Gastroesophageal sphincter (tissue), 4 donors: ENCODE data around the gene HGFAC. TPM values are rescaled to one million over a fixed set of nuclear protein-coding genes. Genes with fewer than 3 reads are reported as not detected.

Source experiments
- ATAC-seq: fragments of 150-250 bp; one replicate; pipeline ENCODE4 v1.9.1; 2016; ENCODE audit warnings: mild to moderate bottlenecking, moderate library complexity
- H3K27ac ChIP-seq, 4 donors: fragments of 200-600 bp; sonication (generic) in 3 of 4; 1 replicate in 3 of 4; 2 replicates in 1 of 4; pipeline ENCODE4 v1.5.1; 2016 to 2019
- H3K27me3 ChIP-seq: fragments of 200-600 bp; sonication (generic); one replicate; pipeline ENCODE4 v1.5.1; 2019
- H3K36me3 ChIP-seq, 2 donors: fragments of 200-600 bp; sonication (generic); one replicate each; pipeline ENCODE4 v1.5.1; 2019; ENCODE audit warnings: control low read depth in 1 of 2
- H3K4me1 ChIP-seq, 3 donors: fragments of 200-600 bp; sonication (generic); 1 replicate in 2 of 3; 2 replicates in 1 of 3; pipeline ENCODE4 v1.5.1; 2016 to 2019; ENCODE audit warnings: control low read depth in 2 of 3
- H3K4me3 ChIP-seq, 2 donors: fragments of 200-600 bp; sonication (generic); one replicate each; pipeline ENCODE4 v1.5.1; 2019; ENCODE audit warnings: mild to moderate bottlenecking in 1 of 2, moderate library complexity in 1 of 2
- H3K9me3 ChIP-seq, 3 donors: fragments of 200-600 bp; sonication (generic); one replicate each; pipeline ENCODE4 v1.5.1; 2017 to 2019; ENCODE audit warnings: control low read depth in 2 of 3
- EP300 ChIP-seq: sonication (generic); formaldehyde crosslinking; IDR thresholded peaks from one replicate; pipeline ENCODE4 v1.6.1; 2017; ENCODE audit warnings: antibody characterized with exemption, mild to moderate bottlenecking
- POLR2A ChIP-seq, 2 donors: fragments of 450-650 bp; IDR thresholded peaks; one replicate each; pipeline ENCODE4 v1.6.1; 2017; ENCODE audit warnings: antibody characterized with exemption in 2 of 2, mild to moderate bottlenecking in 2 of 2, moderate library complexity in 1 of 2
- POLR2AphosphoS5 ChIP-seq: sonication (generic); formaldehyde crosslinking; IDR thresholded peaks from one replicate; pipeline ENCODE4 v1.6.1; 2017; ENCODE audit warnings: antibody characterized with exemption
- WGBS, 2 donors: methylation state at CpG; one replicate each; pipeline ENCODE4 v1.1.5; 2018; ENCODE audit warnings: low coverage in 1 of 2; 5-methylcytosine and 5-hydroxymethylcytosine counted together
- total RNA-seq, 4 donors: library from RNA; depleted of rRNA; stranded (reverse); fragments of >200 nt; gene quantifications; one replicate each; pipeline ENCODE4 v1.1.0, GENCODE V29; 2016
- TF ChIP-seq, protein P1 (sequence below), 4 experiments: fragments of 200-600 bp in 2 of 4; fragments of 450-650 bp in 2 of 4; sonication (generic) in 1 of 4; IDR thresholded peaks; one replicate each; pipeline ENCODE4 v1.5.1; 2017 to 2019; ENCODE audit warnings: antibody characterized with exemption in 4 of 4, mild to moderate bottlenecking in 2 of 4, moderate library complexity in 2 of 4

HGFAC gene
- total RNA-seq, 4 donors from 2014 or later = 0.13 to 1.8 (median 0.62) TPM; not detected in 1

DNA sequence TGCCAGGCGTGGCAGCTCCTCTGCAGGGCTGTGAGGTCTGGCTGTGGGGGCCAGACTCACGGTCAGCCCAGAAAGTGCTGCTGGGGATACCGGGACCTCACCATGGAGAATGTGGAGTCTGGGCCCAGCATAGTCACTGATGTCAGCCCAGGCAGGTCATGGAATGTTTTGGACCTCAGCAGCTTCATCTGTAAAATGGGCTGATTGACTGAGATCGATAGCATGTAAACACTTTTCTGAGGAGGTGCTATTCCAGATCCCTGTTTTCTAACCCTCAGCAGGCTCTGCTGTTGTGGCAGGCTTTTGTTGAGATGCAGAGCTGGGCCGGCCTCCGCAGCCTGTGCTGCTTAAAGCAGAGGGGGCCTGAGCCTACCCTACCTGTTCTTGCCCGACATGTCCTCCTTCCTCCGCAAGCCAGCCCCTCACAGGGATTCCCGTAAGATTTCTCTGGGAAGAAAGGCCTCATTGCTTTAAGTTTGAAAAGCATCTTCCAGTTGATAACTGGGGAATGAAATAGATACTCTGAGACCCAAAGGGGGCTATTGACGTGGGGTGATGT is 38.3 kb upstream of the HGFAC start:
- Histone ChIP-seq H3K9me3 (no peaks in the 10 kb centered on the region), H3K4me3 (no peak overlapping the region), H3K4me1 (peaks cover 0 to 5% (median 0%) of the 10 kb centered on the region in 3 donors), H3K27me3 (no peaks in the 10 kb centered on the region), H3K27ac (no peak overlapping the region), H3K36me3 (no peaks in the 10 kb centered on the region)
- TF ChIP-seq POLR2AphosphoS5 (no peak), EP300 (no peak), POLR2A (IDR thresholded peaks at IDR 0.05) (no peak)
- TF ChIP-seq, protein P1, sequence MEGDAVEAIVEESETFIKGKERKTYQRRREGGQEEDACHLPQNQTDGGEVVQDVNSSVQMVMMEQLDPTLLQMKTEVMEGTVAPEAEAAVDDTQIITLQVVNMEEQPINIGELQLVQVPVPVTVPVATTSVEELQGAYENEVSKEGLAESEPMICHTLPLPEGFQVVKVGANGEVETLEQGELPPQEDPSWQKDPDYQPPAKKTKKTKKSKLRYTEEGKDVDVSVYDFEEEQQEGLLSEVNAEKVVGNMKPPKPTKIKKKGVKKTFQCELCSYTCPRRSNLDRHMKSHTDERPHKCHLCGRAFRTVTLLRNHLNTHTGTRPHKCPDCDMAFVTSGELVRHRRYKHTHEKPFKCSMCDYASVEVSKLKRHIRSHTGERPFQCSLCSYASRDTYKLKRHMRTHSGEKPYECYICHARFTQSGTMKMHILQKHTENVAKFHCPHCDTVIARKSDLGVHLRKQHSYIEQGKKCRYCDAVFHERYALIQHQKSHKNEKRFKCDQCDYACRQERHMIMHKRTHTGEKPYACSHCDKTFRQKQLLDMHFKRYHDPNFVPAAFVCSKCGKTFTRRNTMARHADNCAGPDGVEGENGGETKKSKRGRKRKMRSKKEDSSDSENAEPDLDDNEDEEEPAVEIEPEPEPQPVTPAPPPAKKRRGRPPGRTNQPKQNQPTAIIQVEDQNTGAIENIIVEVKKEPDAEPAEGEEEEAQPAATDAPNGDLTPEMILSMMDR (IDR thresholded peaks at IDR 0.05) = no peak
- 80 to 85% methylated on average over 1 to 4 of the region's 10 CpGs for WGBS, 2 donors
- ATAC-seq = no peak

GRCh38 chr4:3404546-3404945 is 37.2 kb upstream of the HGFAC start:
- H3K36me3 ChIP-seq = no peaks in the 10 kb centered on the region
- ATAC-seq = no peak
- no peaks in the 10 kb centered on the region for H3K9me3 ChIP-seq
- H3K4me3 ChIP-seq = no peak overlapping the region
- H3K27ac ChIP-seq = no peak overlapping the region
- TF ChIP-seq POLR2A (IDR thresholded peaks at IDR 0.05) = no peak
- TF ChIP-seq EP300 = no peak
- TF ChIP-seq, protein P1 (IDR thresholded peaks at IDR 0.05) = no peak
- TF ChIP-seq POLR2AphosphoS5 = no peak
- no peaks in the 10 kb centered on the region for H3K27me3 ChIP-seq
- WGBS, 2 donors = 96% methylated on average over 4 of the region's 4 CpGs; no CpG with 5 or more reads in 1 of the 2 donors
- peaks cover 0 to 5% (median 0%) of the 10 kb centered on the region in 3 donors for H3K4me1 ChIP-seq

DNA sequence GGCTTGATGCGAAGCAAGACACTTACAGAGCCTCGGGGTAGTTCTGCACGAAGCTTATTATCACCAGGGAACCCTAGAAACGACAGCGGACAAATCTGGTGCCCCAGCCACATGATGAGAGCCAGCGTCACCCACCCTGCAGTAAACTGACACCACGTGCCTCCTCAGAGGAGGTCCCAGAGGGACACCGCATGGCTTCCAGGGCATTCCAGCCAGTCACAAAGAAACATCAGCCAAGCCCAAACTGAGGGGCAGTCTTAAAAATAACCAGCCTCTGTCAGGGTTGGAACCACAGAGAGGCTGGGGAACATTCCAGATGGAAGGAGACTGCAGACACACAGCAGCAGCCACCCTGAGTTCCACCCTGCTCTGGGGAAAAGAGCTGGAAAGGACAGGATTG is 36.6 kb upstream of the HGFAC start:
- Histone ChIP-seq H3K4me1 (peaks cover 0 to 5% (median 0%) of the 10 kb centered on the region in 3 donors), H3K27me3 (no peaks in the 10 kb centered on the region), H3K4me3 (no peak overlapping the region), H3K27ac (no peak overlapping the region), H3K36me3 (no peaks in the 10 kb centered on the region), H3K9me3 (no peaks in the 10 kb centered on the region)
- TF ChIP-seq EP300 = no peak
- TF ChIP-seq POLR2A (IDR thresholded peaks at IDR 0.05) = no peak
- TF ChIP-seq, protein P1 (IDR thresholded peaks at IDR 0.05) = no peak
- no peak for ATAC-seq
- 88 to 100% methylated on average over 1 to 4 of the region's 8 CpGs for WGBS, 2 donors

- Histone ChIP-seq H3K27me3 (no peaks in the 10 kb centered on the region), H3K4me1 (peaks cover 0 to 5% (median 0%) of the 10 kb centered on the region in 3 donors), H3K4me3 (no peak overlapping the region), H3K36me3 (no peaks in the 10 kb centered on the region), H3K9me3 (no peaks in the 10 kb centered on the region), H3K27ac (no peak overlapping the region)
- TF ChIP-seq EP300 (no peak), POLR2AphosphoS5 (no peak), POLR2A (IDR thresholded peaks at IDR 0.05) (no peak)
- TF ChIP-seq, protein P1 (IDR thresholded peaks at IDR 0.05) = no peak
- 100% methylated on average over 1 of the region's 13 CpGs; no CpG with 5 or more reads in 1 of the 2 donors for WGBS, 2 donors
- ATAC-seq = no peak
Measured at GRCh38 chr4:3406021-3406420, 35.7 kb upstream of the HGFAC start.

DNA sequence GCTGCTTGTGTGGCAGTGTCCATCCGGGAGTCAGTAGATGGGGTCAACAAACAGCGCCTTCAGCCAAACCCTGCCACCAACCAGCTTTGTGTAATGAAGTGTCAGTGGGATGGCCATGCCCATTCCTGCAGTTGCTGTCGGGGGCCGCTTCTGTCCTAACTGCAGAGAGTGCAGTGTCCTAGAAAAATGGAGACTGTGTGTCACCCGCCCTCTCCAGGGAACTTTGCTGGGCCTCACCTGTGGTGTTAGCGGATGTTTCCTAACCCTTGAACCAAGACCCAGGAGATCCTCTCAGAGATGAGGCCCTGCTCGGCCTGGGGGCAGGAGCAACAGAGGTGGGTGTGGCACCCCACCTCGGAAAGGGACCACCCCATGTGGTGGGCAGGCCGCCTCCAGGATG is 35.3 kb upstream of the HGFAC start:
- 90 to 100% methylated on average over 1 to 2 of the region's 9 CpGs for WGBS, 2 donors
- no peak for ATAC-seq
- Histone ChIP-seq H3K4me1 (peaks cover 0 to 5% (median 0%) of the 10 kb centered on the region in 3 donors), H3K4me3 (no peak overlapping the region), H3K36me3 (no peaks in the 10 kb centered on the region), H3K9me3 (no peaks in the 10 kb centered on the region), H3K27ac (no peak overlapping the region), H3K27me3 (no peaks in the 10 kb centered on the region)
- TF ChIP-seq, protein P1 (IDR thresholded peaks at IDR 0.05) = no peak
- TF ChIP-seq POLR2AphosphoS5 = no peak
